Prostate gland (tissue), 2 donors: ENCODE measurements around the gene CENPP.

Experiments used
- POLR2A ChIP-seq: fragments of 450-650 bp; IDR thresholded peaks from one replicate; pipeline ENCODE4 v1.6.1; 2016; ENCODE audit warnings: antibody characterized with exemption, mild to moderate bottlenecking
- POLR2AphosphoS5 ChIP-seq: sonication (generic); formaldehyde crosslinking; IDR thresholded peaks from one replicate; pipeline ENCODE4 v1.6.1; 2017; ENCODE audit warnings: antibody characterized with exemption
- TF ChIP-seq, protein P1 (sequence below), 4 experiments: fragments of 200-600 bp in 2 of 4; fragments of 450-650 bp in 2 of 4; sonication (generic) in 2 of 4; IDR thresholded peaks; 1 replicate in 3 of 4; 2 replicates in 1 of 4; pipeline ENCODE4 v1.5.1; 2016 to 2019; ENCODE audit warnings: antibody characterized with exemption in 4 of 4, mild to moderate bottlenecking in 2 of 4, moderate library complexity in 2 of 4

DNA sequence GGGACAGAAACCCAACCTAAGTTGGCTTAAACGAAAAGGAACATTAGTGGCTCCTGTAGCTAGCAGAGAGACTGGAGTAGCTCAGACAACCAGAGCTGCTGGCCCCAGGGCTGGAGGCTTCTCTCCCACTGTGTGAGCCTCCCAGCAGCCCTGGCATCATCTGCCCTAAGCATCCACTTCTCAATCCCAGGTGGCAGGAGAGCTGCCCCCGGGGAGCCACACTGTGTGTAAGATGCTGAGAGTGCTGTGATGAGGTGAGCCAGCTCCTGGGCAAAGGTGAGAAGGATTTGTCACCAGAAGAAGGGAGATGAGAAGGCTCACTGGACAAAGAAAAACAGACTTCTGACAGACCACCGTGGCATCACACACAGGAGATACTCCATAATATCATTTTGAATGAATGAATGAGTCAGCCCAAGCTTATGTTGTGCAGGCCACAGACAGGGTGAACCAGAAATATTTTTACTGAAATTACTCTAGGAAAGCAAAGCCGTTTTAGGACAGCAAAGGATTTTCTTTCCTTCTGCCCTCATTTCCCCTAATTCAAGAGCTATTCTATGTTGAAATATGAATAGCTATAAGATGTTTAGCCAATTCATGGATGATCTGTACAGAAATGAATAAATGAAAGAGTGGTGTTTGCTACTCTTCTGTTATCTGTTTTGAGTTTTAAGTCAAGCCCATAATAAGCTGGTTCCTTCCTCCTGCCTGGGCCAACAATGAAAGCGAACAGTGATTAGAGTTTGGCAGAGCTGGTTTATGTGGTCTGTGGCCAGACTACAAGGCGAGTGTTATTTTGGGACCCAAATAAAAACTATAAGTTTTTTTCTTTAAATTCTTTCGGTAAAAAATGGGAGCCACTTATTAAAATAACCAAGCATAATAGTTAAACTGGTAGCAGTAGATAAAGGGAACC, 267.5 kb downstream of the CENPP start:
- TF ChIP-seq, protein P1, sequence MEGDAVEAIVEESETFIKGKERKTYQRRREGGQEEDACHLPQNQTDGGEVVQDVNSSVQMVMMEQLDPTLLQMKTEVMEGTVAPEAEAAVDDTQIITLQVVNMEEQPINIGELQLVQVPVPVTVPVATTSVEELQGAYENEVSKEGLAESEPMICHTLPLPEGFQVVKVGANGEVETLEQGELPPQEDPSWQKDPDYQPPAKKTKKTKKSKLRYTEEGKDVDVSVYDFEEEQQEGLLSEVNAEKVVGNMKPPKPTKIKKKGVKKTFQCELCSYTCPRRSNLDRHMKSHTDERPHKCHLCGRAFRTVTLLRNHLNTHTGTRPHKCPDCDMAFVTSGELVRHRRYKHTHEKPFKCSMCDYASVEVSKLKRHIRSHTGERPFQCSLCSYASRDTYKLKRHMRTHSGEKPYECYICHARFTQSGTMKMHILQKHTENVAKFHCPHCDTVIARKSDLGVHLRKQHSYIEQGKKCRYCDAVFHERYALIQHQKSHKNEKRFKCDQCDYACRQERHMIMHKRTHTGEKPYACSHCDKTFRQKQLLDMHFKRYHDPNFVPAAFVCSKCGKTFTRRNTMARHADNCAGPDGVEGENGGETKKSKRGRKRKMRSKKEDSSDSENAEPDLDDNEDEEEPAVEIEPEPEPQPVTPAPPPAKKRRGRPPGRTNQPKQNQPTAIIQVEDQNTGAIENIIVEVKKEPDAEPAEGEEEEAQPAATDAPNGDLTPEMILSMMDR (IDR thresholded peaks at IDR 0.05): no peak
- TF ChIP-seq POLR2A: no peak
- TF ChIP-seq POLR2AphosphoS5: no peak
